Renal cortex interstitium (tissue), 11 donors: ENCODE results near the gene CSF1R. TPM values are rescaled to one million over a fixed set of nuclear protein-coding genes. Genes with fewer than 3 reads are reported as not detected.

ENCODE experiments used
- DNase-seq, 11 donors: peaks; one replicate each; pipeline ENCODE4 v3.0.0-alpha.2; 2013; ENCODE audit warnings: low read depth in 9 of 11, low spot score in 4 of 11; ENCODE audit errors: extremely low read depth in 1 of 11
- polyA plus RNA-seq, 3 donors: library from polyadenylated mRNA; unstranded; fragments of 120-200 nt; gene quantifications; one replicate each; pipeline ENCODE4 v1.2.1, GENCODE V29; 2013; ENCODE audit not compliant: insufficient read length in 3 of 3

The CSF1R gene
- polyA plus RNA-seq, 3 donors, result 13.3 to 18.6 (median 15.9) TPM

- DNase-seq, result no peak
Observed at GRCh38 chr5:150122536-150123481, 36.5 kb upstream of the CSF1R start.

GRCh38 chr5:150122158-150122510 is 35.8 kb upstream of the CSF1R start:
- no peak for DNase-seq

GRCh38 chr5:150121448-150122157 is 35.2 kb upstream of the CSF1R start:
- no peak for DNase-seq

GRCh38 chr5:150120617-150121447 is 34.5 kb upstream of the CSF1R start:
- DNase-seq, result no peak

- DNase-seq, result no peak
Observed at GRCh38 chr5:150120062-150120441, 33.7 kb upstream of the CSF1R start.

- DNase-seq, result no peak
Observed at GRCh38 chr5:150119421-150120061, 33.2 kb upstream of the CSF1R start.

GRCh38 chr5:150118561-150119229 is 32.3 kb upstream of the CSF1R start:
- DNase-seq, result no peak

GRCh38 chr5:150117945-150118560 is 31.7 kb upstream of the CSF1R start:
- no peak for DNase-seq

- no peak for DNase-seq
Observed at GRCh38 chr5:150116667-150117400, 30.5 kb upstream of the CSF1R start.

- DNase-seq, result no peak
Observed at GRCh38 chr5:150114773-150115408, 28.5 kb upstream of the CSF1R start.

GRCh38 chr5:150114102-150114641 is 27.8 kb upstream of the CSF1R start:
- no peak for DNase-seq

- DNase-seq, result no peak
Observed at GRCh38 chr5:150113047-150113744, 26.8 kb upstream of the CSF1R start.

- no peak for DNase-seq
Observed at GRCh38 chr5:150112201-150113046, 26.1 kb upstream of the CSF1R start.

GRCh38 chr5:150111122-150111521 is 24.8 kb upstream of the CSF1R start:
- no peak for DNase-seq

- DNase-seq, result no peak
Observed at GRCh38 chr5:150109921-150110320, 23.6 kb upstream of the CSF1R start.
